Mucosa of rectum (tissue), 2 donors: ENCODE data around the gene ZNF740.
A peak's percentile ranks its signal among the peaks of the same experiment; 100 is the strongest.

ENCODE experiments used
- H3K27ac ChIP-seq, 2 donors: one replicate each; pipeline ENCODE4 v1.7.0; 2013; ENCODE audit warnings: inconsistent platforms in 2 of 2, low read depth in 2 of 2, low read length in 2 of 2
- H3K27me3 ChIP-seq, 2 donors: one replicate each; pipeline ENCODE4 v1.7.0; 2013; ENCODE audit warnings: low read length in 2 of 2; ENCODE audit not compliant: control insufficient read depth in 2 of 2, insufficient read depth in 2 of 2
- H3K36me3 ChIP-seq, 2 donors: one replicate each; pipeline ENCODE4 v1.7.0; 2013; ENCODE audit warnings: low read length in 2 of 2; ENCODE audit not compliant: control insufficient read depth in 2 of 2, insufficient read depth in 2 of 2
- H3K4me1 ChIP-seq, 2 donors: one replicate each; pipeline ENCODE4 v1.7.0; 2013; ENCODE audit warnings: low read length in 2 of 2, mild to moderate bottlenecking in 1 of 2; ENCODE audit not compliant: control insufficient read depth in 2 of 2, insufficient read depth in 2 of 2
- H3K4me3 ChIP-seq, 2 donors: one replicate each; pipeline ENCODE4 v1.7.0; 2013; ENCODE audit warnings: low read length in 2 of 2
- H3K9ac ChIP-seq, 2 donors: one replicate each; pipeline ENCODE4 v1.7.0; 2013; ENCODE audit warnings: low read length in 2 of 2, low read depth in 1 of 2, mild to moderate bottlenecking in 1 of 2
- H3K9me3 ChIP-seq, 2 donors: one replicate each; pipeline ENCODE4 v1.7.0; 2013; ENCODE audit warnings: low read length in 2 of 2; ENCODE audit not compliant: control insufficient read depth in 2 of 2
- donor health status: healthy.
- donor health status: Normal muscosa, but diverticular disease.

ZNF740 gene

GRCh38 chr12:53194973-53195372 lies 14.5 kb downstream of the ZNF740 start:
- Histone ChIP-seq H3K4me1 (peaks cover 4 to 12% of the 10 kb centered on the region in 2 donors), H3K9me3 (no peaks in the 10 kb centered on the region)

GRCh38 chr12:53195516-53196420 lies 15.2 kb downstream of the ZNF740 start:
- no peaks in the 10 kb centered on the region for H3K9me3 ChIP-seq
- no peak overlapping the region for H3K27ac ChIP-seq
- no peaks in the 10 kb centered on the region for H3K27me3 ChIP-seq
- peaks cover 4 to 15% of the 10 kb centered on the region in 2 donors for H3K4me1 ChIP-seq
- H3K9ac ChIP-seq: no peak overlapping the region
- H3K36me3 ChIP-seq: peaks cover 9 to 19% of the 10 kb centered on the region in 2 donors
- no peak overlapping the region for H3K4me3 ChIP-seq

More at GRCh38 chr12:53194973-53195372, 14.5 kb downstream of the ZNF740 start:
- Histone ChIP-seq H3K4me3 (no peak overlapping the region), H3K36me3 (peaks cover 9 to 22% of the 10 kb centered on the region in 2 donors), H3K9ac (no peak overlapping the region), H3K27ac (no peak overlapping the region), H3K27me3 (no peaks in the 10 kb centered on the region)

- no peak overlapping the region for H3K4me3 ChIP-seq
- no peaks in the 10 kb centered on the region for H3K27me3 ChIP-seq
- no peak overlapping the region for H3K9ac ChIP-seq
- no peak overlapping the region for H3K27ac ChIP-seq
- H3K36me3 ChIP-seq: peaks cover 6 to 12% of the 10 kb centered on the region in 2 donors
- H3K4me1 ChIP-seq: peaks cover 4 to 15% of the 10 kb centered on the region in 2 donors
- H3K9me3 ChIP-seq: no peaks in the 10 kb centered on the region
These were observed 16.0 kb downstream of the ZNF740 start for GRCh38 chr12:53196486-53196885.

GRCh38 chr12:53197011-53197640 lies 16.6 kb downstream of the ZNF740 start:
- Histone ChIP-seq H3K27ac (no peak overlapping the region), H3K4me3 (no peak overlapping the region), H3K9ac (no peak overlapping the region), H3K36me3 (peaks cover 0 to 6% of the 10 kb centered on the region in 2 donors), H3K27me3 (no peaks in the 10 kb centered on the region), H3K9me3 (no peaks in the 10 kb centered on the region), H3K4me1 (peaks cover 4 to 15% of the 10 kb centered on the region in 2 donors)

GRCh38 chr12:53198486-53199110 lies 18.1 kb downstream of the ZNF740 start:
- H3K4me3 ChIP-seq: no peak overlapping the region
- no peak overlapping the region for H3K27ac ChIP-seq
- H3K36me3 ChIP-seq: peaks cover 0 to 5% of the 10 kb centered on the region in 2 donors
- peaks cover 4 to 15% of the 10 kb centered on the region in 2 donors for H3K4me1 ChIP-seq
- H3K9me3 ChIP-seq: no peaks in the 10 kb centered on the region
- H3K27me3 ChIP-seq: no peaks in the 10 kb centered on the region
- H3K9ac ChIP-seq: no peak overlapping the region

- H3K27me3 ChIP-seq: no peaks in the 10 kb centered on the region
- H3K4me1 ChIP-seq: peaks cover 4 to 15% of the 10 kb centered on the region in 2 donors
- H3K4me3 ChIP-seq: no peak overlapping the region
- no peak overlapping the region for H3K9ac ChIP-seq
- H3K36me3 ChIP-seq: peaks cover 0 to 5% of the 10 kb centered on the region in 2 donors
- H3K9me3 ChIP-seq: no peaks in the 10 kb centered on the region
- H3K27ac ChIP-seq: no peak overlapping the region
These were observed 19.2 kb downstream of the ZNF740 start for GRCh38 chr12:53199700-53200099.

- Histone ChIP-seq H3K36me3 (peaks cover 0 to 5% of the 10 kb centered on the region in 2 donors), H3K27me3 (no peaks in the 10 kb centered on the region), H3K4me1 (peaks cover 4 to 15% of the 10 kb centered on the region in 2 donors), H3K9ac (no peak overlapping the region), H3K9me3 (no peaks in the 10 kb centered on the region), H3K4me3 (peak overlapping the region in 1 of 2 donors; percentile 15), H3K27ac (no peak overlapping the region)
These were observed 19.6 kb downstream of the ZNF740 start for GRCh38 chr12:53200107-53200457.

- Histone ChIP-seq H3K9ac (no peak overlapping the region), H3K27ac (peak overlapping the region in 1 of 2 donors; percentile 43)
These were observed 20.1 kb downstream of the ZNF740 start for GRCh38 chr12:53200458-53201176.

GRCh38 chr12:53201177-53201541 lies 20.6 kb downstream of the ZNF740 start:
- H3K4me3 ChIP-seq: no peak overlapping the region
- H3K9ac ChIP-seq: no peak overlapping the region
- no peaks in the 10 kb centered on the region for H3K9me3 ChIP-seq
- peaks cover 4 to 17% of the 10 kb centered on the region in 2 donors for H3K4me1 ChIP-seq
- H3K27ac ChIP-seq: no peak overlapping the region
- H3K27me3 ChIP-seq: no peaks in the 10 kb centered on the region
- peaks cover 0 to 5% of the 10 kb centered on the region in 2 donors for H3K36me3 ChIP-seq

More at GRCh38 chr12:53200458-53201176, 20.1 kb downstream of the ZNF740 start:
- peaks cover 4 to 15% of the 10 kb centered on the region in 2 donors for H3K4me1 ChIP-seq
- no peaks in the 10 kb centered on the region for H3K9me3 ChIP-seq
- peak overlapping the region in 1 of 2 donors; percentile 15 for H3K4me3 ChIP-seq
- H3K36me3 ChIP-seq: peaks cover 0 to 5% of the 10 kb centered on the region in 2 donors
- no peaks in the 10 kb centered on the region for H3K27me3 ChIP-seq
